Left lung (tissue), 10 donors: ENCODE measurements around the gene CDH26. TPM values are rescaled to one million over a fixed set of nuclear protein-coding genes. Genes with fewer than 3 reads are reported as not detected.

Experiments used
- ATAC-seq: fragments of 200-7000 bp; cut with Tn5 transposase; one replicate; pipeline ENCODE4 v1.9.1; 2020; ENCODE audit warnings: moderate library complexity
- DNase-seq, 4 donors: peaks; one replicate each; pipeline ENCODE4 v3.0.0-alpha.2; 2013 to 2020
- H3K27ac ChIP-seq, 2 donors: fragments of 200-600 bp; sonication (generic) in 1 of 2; one replicate each; pipeline versions ENCODE4 v1.5.0 to v1.8.0; 2020 to 2021
- H3K27me3 ChIP-seq, 2 donors: fragments of 200-600 bp; sonication (generic) in 1 of 2; one replicate each; pipeline versions ENCODE4 v1.5.0 to v1.8.0; 2020 to 2021
- H3K36me3 ChIP-seq, 2 donors: fragments of 200-600 bp; sonication (generic) in 1 of 2; one replicate each; pipeline versions ENCODE4 v1.5.0 to v1.8.0; 2020 to 2021
- H3K4me1 ChIP-seq, 2 donors: fragments of 200-600 bp; one replicate each; pipeline ENCODE4 v1.8.0; 2021
- H3K4me3 ChIP-seq, 2 donors: fragments of 200-600 bp; sonication (generic) in 1 of 2; one replicate each; pipeline versions ENCODE4 v1.5.0 to v1.8.0; 2020 to 2021; ENCODE audit warnings: mild to moderate bottlenecking in 1 of 2
- H3K9me3 ChIP-seq, 2 donors: fragments of 200-600 bp; sonication (generic) in 1 of 2; one replicate each; pipeline versions ENCODE4 v1.5.0 to v1.8.0; 2020 to 2021
- intact Hi-C, 2 donors: fragments of 100-400 bp; cut with DNase I; formaldehyde crosslinking; loops; one replicate each; pipeline versions ENCODE4 v1.11.2 to v1.14.2; 2022
- polyA plus RNA-seq, 6 donors: library from polyadenylated mRNA; unstranded; fragments of 120-200 nt; gene quantifications; one replicate each; pipeline ENCODE4 v1.2.1, GENCODE V29; 2013; ENCODE audit not compliant: insufficient read length in 6 of 6
- total RNA-seq, 2 donors: library from RNA; stranded (reverse); fragmentation: NEBNext Ultra II Directional; extraction: Animal tissue kit (Norgen Biotek cat#: 25700); gene quantifications; one replicate each; pipeline ENCODE4 v1.2.1, GENCODE V29; 2021
- TF ChIP-seq, protein P1 (sequence below), 2 donors: fragments of 200-600 bp; sonication (generic) in 1 of 2; IDR thresholded peaks; one replicate each; pipeline versions ENCODE4 v1.5.0 to v1.8.0; 2021; ENCODE audit warnings: antibody characterized with exemption in 2 of 2
- donor health status: DM: no; HTN: yes; CAD: no.
- donor health status: DM: no; HTN: no; CAD: no.

Gene CDH26
- total and polyA plus RNA-seq, 8 donors, result 1.6 to 7.3 (median 2.0) TPM

GRCh38 chr20:59984541-59984940, 26.3 kb downstream of the CDH26 start:
- Histone ChIP-seq H3K27me3 (no peaks in the 10 kb centered on the region), H3K36me3 (no peaks in the 10 kb centered on the region), H3K4me1 (peaks cover 0 to 22% of the 10 kb centered on the region in 2 donors), H3K27ac (peak overlapping the region in 1 of 2 donors; percentile 85), H3K9me3 (no peaks in the 10 kb centered on the region), H3K4me3 (no peak overlapping the region)
- peak; percentile 50 for ATAC-seq
- TF ChIP-seq, protein P1, sequence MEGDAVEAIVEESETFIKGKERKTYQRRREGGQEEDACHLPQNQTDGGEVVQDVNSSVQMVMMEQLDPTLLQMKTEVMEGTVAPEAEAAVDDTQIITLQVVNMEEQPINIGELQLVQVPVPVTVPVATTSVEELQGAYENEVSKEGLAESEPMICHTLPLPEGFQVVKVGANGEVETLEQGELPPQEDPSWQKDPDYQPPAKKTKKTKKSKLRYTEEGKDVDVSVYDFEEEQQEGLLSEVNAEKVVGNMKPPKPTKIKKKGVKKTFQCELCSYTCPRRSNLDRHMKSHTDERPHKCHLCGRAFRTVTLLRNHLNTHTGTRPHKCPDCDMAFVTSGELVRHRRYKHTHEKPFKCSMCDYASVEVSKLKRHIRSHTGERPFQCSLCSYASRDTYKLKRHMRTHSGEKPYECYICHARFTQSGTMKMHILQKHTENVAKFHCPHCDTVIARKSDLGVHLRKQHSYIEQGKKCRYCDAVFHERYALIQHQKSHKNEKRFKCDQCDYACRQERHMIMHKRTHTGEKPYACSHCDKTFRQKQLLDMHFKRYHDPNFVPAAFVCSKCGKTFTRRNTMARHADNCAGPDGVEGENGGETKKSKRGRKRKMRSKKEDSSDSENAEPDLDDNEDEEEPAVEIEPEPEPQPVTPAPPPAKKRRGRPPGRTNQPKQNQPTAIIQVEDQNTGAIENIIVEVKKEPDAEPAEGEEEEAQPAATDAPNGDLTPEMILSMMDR (IDR thresholded peaks at IDR 0.05), result no peak
- intact Hi-C loops, result no loop called here
- DNase-seq, result no peak

GRCh38 chr20:59985164-59985563, 26.9 kb downstream of the CDH26 start:
- Histone ChIP-seq H3K4me3 (no peak overlapping the region), H3K27me3 (no peaks in the 10 kb centered on the region), H3K27ac (peak overlapping the region in 1 of 2 donors; percentile 85), H3K9me3 (no peaks in the 10 kb centered on the region), H3K36me3 (no peaks in the 10 kb centered on the region), H3K4me1 (peaks cover 0 to 22% of the 10 kb centered on the region in 2 donors)
- DNase-seq (peak in 1 of 4 donors; percentile 69), ATAC-seq (no peak)
- TF ChIP-seq, protein P1 (IDR thresholded peaks at IDR 0.05), result no peak
- intact Hi-C loops, result no loop called here

GRCh38 chr20:59985864-59986263, 27.6 kb downstream of the CDH26 start:
- no peak for DNase-seq
- H3K27ac ChIP-seq, result peak overlapping the region in 1 of 2 donors; percentile 85
- intact Hi-C loops, result no loop called here
- H3K4me3 ChIP-seq, result no peak overlapping the region
- H3K4me1 ChIP-seq, result peaks cover 0 to 24% of the 10 kb centered on the region in 2 donors
- H3K27me3 ChIP-seq, result no peaks in the 10 kb centered on the region
- ATAC-seq, result no peak
- TF ChIP-seq, protein P1 (IDR thresholded peaks at IDR 0.05), result no peak
- H3K9me3 ChIP-seq, result no peaks in the 10 kb centered on the region
- no peaks in the 10 kb centered on the region for H3K36me3 ChIP-seq

DNA sequence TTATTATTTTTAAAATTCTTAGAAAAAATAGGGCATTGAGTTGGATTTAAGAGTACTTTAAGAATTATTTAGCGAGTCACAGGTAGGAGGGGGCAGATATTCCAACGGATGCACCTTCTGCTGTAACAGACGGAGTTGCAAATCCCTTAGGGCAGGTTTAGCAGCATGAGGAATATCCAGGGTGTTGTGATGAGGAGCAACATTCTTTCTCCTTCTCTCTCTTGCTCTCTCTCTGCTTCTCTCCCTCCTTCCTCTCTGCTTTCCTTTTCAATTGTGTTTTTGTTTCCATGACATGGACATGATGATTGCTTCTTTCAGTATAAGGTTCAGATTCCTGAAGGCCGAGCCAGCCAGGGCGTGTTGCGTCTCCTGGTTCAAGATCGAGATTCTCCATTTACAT, 28.9 kb downstream of the CDH26 start:
- TF ChIP-seq, protein P1 (IDR thresholded peaks at IDR 0.05), result no peak
- intact Hi-C loops, result no loop called here
- no peak for ATAC-seq

GRCh38 chr20:59988141-59988540, 29.9 kb downstream of the CDH26 start:
- ATAC-seq, result peak; percentile 89

More for the DNA sequence above, 28.9 kb downstream of the CDH26 start:
- Histone ChIP-seq H3K27me3 (no peaks in the 10 kb centered on the region), H3K4me3 (no peak overlapping the region), H3K36me3 (no peaks in the 10 kb centered on the region), H3K9me3 (no peaks in the 10 kb centered on the region), H3K27ac (no peak overlapping the region), H3K4me1 (peaks cover 0 to 33% of the 10 kb centered on the region in 2 donors)
- no peak for DNase-seq

More at GRCh38 chr20:59988141-59988540, 29.9 kb downstream of the CDH26 start:
- H3K4me1 ChIP-seq, result peaks cover 0 to 33% of the 10 kb centered on the region in 2 donors
- DNase-seq, result peak in 2 of 4 donors; percentile 73 to 87
- H3K27me3 ChIP-seq, result no peaks in the 10 kb centered on the region
- TF ChIP-seq, protein P1 (IDR thresholded peaks at IDR 0.05), result no peak
- no peak overlapping the region for H3K4me3 ChIP-seq
- H3K27ac ChIP-seq, result no peak overlapping the region
- H3K36me3 ChIP-seq, result no peaks in the 10 kb centered on the region
- intact Hi-C loops, result no loop called here
- H3K9me3 ChIP-seq, result no peaks in the 10 kb centered on the region
